Lung (tissue), 12 donors: ENCODE data around the gene LRIG1. TPM values are rescaled to one million over a fixed set of nuclear protein-coding genes. Genes with fewer than 3 reads are reported as not detected.
A peak's percentile ranks its signal among the peaks of the same experiment; 100 is the strongest.

Experiments
- ATAC-seq: fragments of 200-7000 bp; cut with Tn5 transposase; one replicate; pipeline ENCODE4 v1.9.1; 2020; ENCODE audit warnings: moderate number of reproducible peaks; ENCODE audit not compliant: insufficient read depth, low FRiP score
- DNase-seq, 3 donors: peaks; one replicate each; pipeline ENCODE4 v3.0.0-alpha.2; 2013 to 2017
- H3K27ac ChIP-seq, 2 donors: one replicate each; pipeline ENCODE4 v1.5.1; 2013; ENCODE audit warnings: mild to moderate bottlenecking in 2 of 2, moderate library complexity in 2 of 2, control low read depth in 1 of 2, inconsistent platforms in 1 of 2, low read depth in 1 of 2, low read length in 1 of 2
- H3K27me3 ChIP-seq, 3 donors: one replicate each; pipeline ENCODE4 v1.5.1; 2013; ENCODE audit warnings: low read length in 2 of 3; ENCODE audit not compliant: control insufficient read depth in 3 of 3, insufficient read depth in 3 of 3
- H3K36me3 ChIP-seq, 4 donors: one replicate each; pipeline ENCODE4 v1.5.1; 2013; ENCODE audit warnings: low read length in 4 of 4, mild to moderate bottlenecking in 1 of 4, moderate library complexity in 1 of 4; ENCODE audit not compliant: control insufficient read depth in 4 of 4, insufficient read depth in 4 of 4
- H3K4me1 ChIP-seq, 5 donors: one replicate each; pipeline ENCODE4 v1.5.1; 2013; ENCODE audit warnings: low read length in 5 of 5, mild to moderate bottlenecking in 2 of 5, moderate library complexity in 1 of 5; ENCODE audit not compliant: control insufficient read depth in 5 of 5, insufficient read depth in 5 of 5
- H3K4me3 ChIP-seq: one replicate; pipeline ENCODE4 v1.5.1; 2013; ENCODE audit warnings: mild to moderate bottlenecking, control low read depth, moderate library complexity
- H3K9ac ChIP-seq, 2 donors: one replicate each; pipeline ENCODE4 v1.5.1; 2013; ENCODE audit warnings: low read length in 2 of 2, control low read depth in 1 of 2; ENCODE audit not compliant: insufficient read depth in 1 of 2
- H3K9me3 ChIP-seq, 4 donors: one replicate each; pipeline ENCODE4 v1.5.1; 2013; ENCODE audit warnings: low read length in 3 of 4, mild to moderate bottlenecking in 1 of 4, moderate library complexity in 1 of 4; ENCODE audit not compliant: control insufficient read depth in 4 of 4, insufficient read depth in 3 of 4
- whole genome bisulfite sequencing, 2 donors: extraction: QIAGEN DNeasy Blood & Tissue Kit; methylation state at CpG; one replicate each; pipeline ENCODE4 v1.1.7; 2013; 5-methylcytosine and 5-hydroxymethylcytosine counted together
- polyA plus RNA-seq, 2 donors: library from polyadenylated mRNA; stranded (reverse); fragments of 200-250 nt; gene quantifications; one replicate each; pipeline ENCODE4 v1.2.1, GENCODE V29; 2013
- total RNA-seq, 2 donors: library from RNA; depleted of rRNA in 1 of 2; stranded (reverse); fragments of >200 nt in 1 of 2; gene quantifications; one replicate each; pipeline ENCODE4 v1.2.1, GENCODE V29; 2014 to 2021
- TF ChIP-seq, protein P1 (sequence below): IDR thresholded peaks from 2 replicates; pipeline ENCODE4 v1.5.1; 2012; ENCODE audit warnings: mild to moderate bottlenecking; ENCODE audit errors: control extremely low read depth, extremely low read depth
- donor health status: control.
- donor health status: control.
- donor health status: Bipolar disorder and iron deficiency.
- donor health status: healthy.
- donor health status: DM: yes; HTN: yes; CAD: no.

LRIG1 gene
- total and polyA plus RNA-seq, 4 donors: 21.9 to 97.4 (median 42.2) TPM

DNA sequence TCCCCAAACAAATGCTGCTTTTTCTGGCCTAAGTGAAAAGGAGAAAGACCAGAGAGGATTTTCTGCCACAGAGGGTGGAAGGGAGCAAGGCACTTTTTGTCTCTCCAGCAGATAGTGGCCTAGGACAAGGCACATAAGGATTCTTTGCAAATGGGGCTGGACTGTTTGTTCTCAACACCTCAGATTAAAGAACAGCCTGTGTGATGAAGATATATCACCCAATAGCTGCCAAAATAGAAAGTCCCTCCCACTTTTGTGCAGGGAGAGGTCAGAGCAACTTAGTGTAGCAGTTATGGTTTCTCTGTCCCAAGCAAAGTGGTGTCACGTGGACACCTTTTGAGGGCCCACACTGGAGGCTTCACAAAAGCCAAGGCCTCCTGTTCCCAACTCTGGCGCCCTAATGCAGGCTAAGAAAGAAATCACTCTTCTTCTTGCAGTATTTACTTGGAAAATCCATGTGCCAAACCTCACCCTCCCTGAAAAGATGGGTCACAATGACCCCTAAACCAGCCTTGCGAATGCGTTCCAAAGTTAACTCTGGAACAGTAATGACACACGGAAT lies 84.9 kb downstream of the LRIG1 start:
- 73% methylated on average over 5 of the region's 5 CpGs for WGBS, 2 donors
- Histone ChIP-seq H3K27me3 (no peaks in the 10 kb centered on the region), H3K4me3 (no peak overlapping the region), H3K9me3 (no peaks in the 10 kb centered on the region), H3K9ac (no peak overlapping the region), H3K36me3 (peaks cover 0 to 22% (median 7%) of the 10 kb centered on the region in 4 donors), H3K4me1 (peaks cover 0 to 13% (median 6%) of the 10 kb centered on the region in 5 donors), H3K27ac (peak overlapping the region in 1 of 2 donors; percentile 2)
- TF ChIP-seq, protein P1, sequence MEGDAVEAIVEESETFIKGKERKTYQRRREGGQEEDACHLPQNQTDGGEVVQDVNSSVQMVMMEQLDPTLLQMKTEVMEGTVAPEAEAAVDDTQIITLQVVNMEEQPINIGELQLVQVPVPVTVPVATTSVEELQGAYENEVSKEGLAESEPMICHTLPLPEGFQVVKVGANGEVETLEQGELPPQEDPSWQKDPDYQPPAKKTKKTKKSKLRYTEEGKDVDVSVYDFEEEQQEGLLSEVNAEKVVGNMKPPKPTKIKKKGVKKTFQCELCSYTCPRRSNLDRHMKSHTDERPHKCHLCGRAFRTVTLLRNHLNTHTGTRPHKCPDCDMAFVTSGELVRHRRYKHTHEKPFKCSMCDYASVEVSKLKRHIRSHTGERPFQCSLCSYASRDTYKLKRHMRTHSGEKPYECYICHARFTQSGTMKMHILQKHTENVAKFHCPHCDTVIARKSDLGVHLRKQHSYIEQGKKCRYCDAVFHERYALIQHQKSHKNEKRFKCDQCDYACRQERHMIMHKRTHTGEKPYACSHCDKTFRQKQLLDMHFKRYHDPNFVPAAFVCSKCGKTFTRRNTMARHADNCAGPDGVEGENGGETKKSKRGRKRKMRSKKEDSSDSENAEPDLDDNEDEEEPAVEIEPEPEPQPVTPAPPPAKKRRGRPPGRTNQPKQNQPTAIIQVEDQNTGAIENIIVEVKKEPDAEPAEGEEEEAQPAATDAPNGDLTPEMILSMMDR: no peak
- ATAC-seq: no peak
- no peak for DNase-seq

DNA sequence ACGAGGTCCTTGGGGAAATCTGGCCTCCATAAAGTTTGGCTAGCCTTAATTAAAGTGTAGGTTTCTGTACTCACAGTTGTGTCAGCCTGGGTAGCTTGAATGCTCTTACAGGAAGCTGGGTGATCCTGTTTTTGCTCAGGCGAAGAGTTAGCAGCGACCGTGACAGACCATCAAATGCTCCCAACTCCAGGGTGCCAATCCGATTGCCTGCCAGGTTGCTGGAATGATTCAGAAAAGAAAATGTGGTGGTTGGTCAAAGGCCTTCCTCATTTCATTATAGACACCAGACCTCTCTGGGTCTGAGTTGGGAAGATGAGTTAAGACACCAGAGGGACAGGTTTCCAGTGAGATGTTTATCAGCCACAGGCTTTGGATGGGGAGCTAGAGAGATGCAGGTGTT lies 86.0 kb downstream of the LRIG1 start:
- WGBS, 2 donors: 95 to 96% methylated on average over 5 of the region's 5 CpGs
- peak overlapping the region in 1 of 2 donors; percentile 60 for H3K27ac ChIP-seq

DNA sequence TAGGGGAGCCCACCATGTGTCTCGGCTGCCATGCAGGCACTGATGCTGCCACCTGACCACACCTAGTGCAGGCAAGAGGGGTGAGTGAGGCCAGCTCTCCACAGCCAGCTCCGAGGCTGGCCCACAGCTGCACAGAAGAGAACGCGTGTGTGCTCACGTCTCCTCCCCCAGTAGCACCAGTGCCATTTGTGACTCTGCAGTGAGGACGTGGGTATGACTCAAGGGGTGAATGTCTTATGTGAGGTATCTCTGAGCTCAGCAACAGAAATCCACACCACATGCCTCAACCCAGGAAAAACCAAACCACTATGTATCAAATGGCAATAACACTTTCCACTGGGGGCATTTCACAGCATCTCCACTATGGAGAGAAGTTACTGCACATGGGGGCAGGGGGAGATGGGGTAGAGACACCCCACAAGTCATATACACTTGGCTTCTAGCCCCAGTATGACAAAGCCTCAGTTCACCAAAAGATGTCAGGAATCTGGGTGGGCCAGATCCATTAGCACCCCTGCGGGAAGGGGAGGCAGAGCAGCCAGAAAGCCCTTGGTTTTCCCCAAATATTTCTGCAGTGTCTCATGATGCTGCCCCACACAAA lies 87.6 kb downstream of the LRIG1 start:
- WGBS, 2 donors: 92% methylated on average over 7 of the region's 7 CpGs
- no peak overlapping the region for H3K4me3 ChIP-seq
- ATAC-seq (no peak), DNase-seq (peak in 1 of 3 donors; percentile 3)
- H3K36me3 ChIP-seq: peaks cover 0 to 35% (median 9%) of the 10 kb centered on the region in 4 donors
- no peaks in the 10 kb centered on the region for H3K27me3 ChIP-seq
- no peak overlapping the region for H3K27ac ChIP-seq
- no peak overlapping the region for H3K9ac ChIP-seq
- TF ChIP-seq, protein P1: no peak
- H3K9me3 ChIP-seq: no peaks in the 10 kb centered on the region
- H3K4me1 ChIP-seq: peaks cover 0 to 13% (median 0%) of the 10 kb centered on the region in 5 donors

More for the DNA sequence above, 86.0 kb downstream of the LRIG1 start:
- Histone ChIP-seq H3K36me3 (peaks cover 0 to 27% (median 8%) of the 10 kb centered on the region in 4 donors), H3K9me3 (no peaks in the 10 kb centered on the region), H3K27me3 (no peaks in the 10 kb centered on the region), H3K4me3 (no peak overlapping the region), H3K4me1 (peaks cover 0 to 13% (median 6%) of the 10 kb centered on the region in 5 donors), H3K9ac (no peak overlapping the region)
- no peak for DNase-seq
- TF ChIP-seq, protein P1: no peak
- no peak for ATAC-seq
